Activated T-helper 17 cell treated with anti-CD3 and anti-CD28 coated beads, Interleukin-2, amount 50 U/mL, for 72 hours (primary cell): ENCODE results near the gene TTC24. TPM values are rescaled to one million over a fixed set of nuclear protein-coding genes. Genes with fewer than 3 reads are reported as not detected.
"Not testable (repeated sequence)": the region's sequence is repeated elsewhere in the genome, so short reads cannot be mapped to it uniquely, and the experiment has no call there.

ENCODE experiments used
- ATAC-seq: fragments of 150-1000 bp; cut with Tn5 transposase; replicated peaks from 2 replicates; pipeline ENCODE4 v1.10.0; 2021; ENCODE audit warnings: mild to moderate bottlenecking, moderate library complexity
- H3K27ac Mint-ChIP-seq: one replicate; pipeline ENCODE4 v1.8.0; 2022; ENCODE audit warnings: mixed read lengths
- H3K27me3 Mint-ChIP-seq: one replicate; pipeline ENCODE4 v1.8.0; 2022; ENCODE audit warnings: mixed read lengths
- H3K36me3 Mint-ChIP-seq: one replicate; pipeline ENCODE4 v1.8.0; 2022; ENCODE audit warnings: low read depth, mild to moderate bottlenecking, mixed read lengths
- H3K4me1 Mint-ChIP-seq: one replicate; pipeline ENCODE4 v1.8.0; 2022; ENCODE audit warnings: mixed read lengths
- H3K4me3 Mint-ChIP-seq: one replicate; pipeline ENCODE4 v1.8.0; 2022; ENCODE audit warnings: mild to moderate bottlenecking, mixed read lengths
- H3K9me3 Mint-ChIP-seq: one replicate; pipeline ENCODE4 v1.8.0; 2022; ENCODE audit warnings: mixed read lengths
- total RNA-seq, 2 donors: library from RNA; stranded (reverse); gene quantifications; one replicate each; pipeline ENCODE4 v1.2.3, GENCODE V29; 2022

TTC24 gene
- total RNA-seq, 2 donors from 2014 or later: 0.79 TPM; not detected in 1

DNA sequence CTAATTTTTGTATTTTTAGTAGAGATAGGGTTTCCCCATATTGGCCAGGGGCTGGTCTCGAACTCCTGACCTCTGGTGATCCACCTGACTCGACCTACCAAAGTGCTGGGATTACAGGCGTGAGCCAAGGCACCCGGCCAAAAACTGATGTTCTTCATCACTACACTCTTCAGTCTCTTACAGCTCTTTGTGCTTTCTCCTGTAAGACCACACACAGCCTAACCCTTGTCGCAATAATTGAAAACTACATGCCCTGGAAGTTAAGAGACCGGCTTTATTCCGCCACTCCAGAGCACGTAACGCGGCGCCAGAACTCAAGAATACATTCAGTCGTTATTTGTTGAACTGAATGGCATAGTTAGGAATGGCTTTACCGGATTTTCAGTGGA lies 21.2 kb downstream of the TTC24 start:
- Mint-ChIP-seq H3K27me3 (no peaks in the 10 kb centered on the region), H3K4me3 (peak overlapping the region; percentile 88), H3K36me3 (peaks cover 59% of the 10 kb centered on the region), H3K27ac (peak overlapping the region; percentile 90), H3K9me3 (no peaks in the 10 kb centered on the region), H3K4me1 (peaks cover 8% of the 10 kb centered on the region)
- peak; percentile 9 for ATAC-seq

- peak within 1 kb of the TSS; percentile 90 for H3K27ac Mint-ChIP-seq
- no peaks in the 10 kb centered on the region for H3K9me3 Mint-ChIP-seq
- no peaks in the 10 kb centered on the region for H3K27me3 Mint-ChIP-seq
- H3K36me3 Mint-ChIP-seq: peaks cover 53% of the 10 kb centered on the region
- H3K4me3 Mint-ChIP-seq: peak within 1 kb of the TSS; percentile 88
- peak; percentile 87 for ATAC-seq
- peaks cover 8% of the 10 kb centered on the region for H3K4me1 Mint-ChIP-seq
Measured at GRCh38 chr1:156601122-156601830, 21.8 kb downstream of the TTC24 start, which contains the start of gene GPATCH4. TSS of gene GPATCH4 (minus strand) at chr1:156601479.

- ATAC-seq: peak; percentile 2
- H3K27me3 Mint-ChIP-seq: no peaks in the 10 kb centered on the region
- H3K4me1 Mint-ChIP-seq: peaks cover 8% of the 10 kb centered on the region
- no peaks in the 10 kb centered on the region for H3K9me3 Mint-ChIP-seq
- peak overlapping the region; percentile 88 for H3K4me3 Mint-ChIP-seq
- peaks cover 47% of the 10 kb centered on the region for H3K36me3 Mint-ChIP-seq
- H3K27ac Mint-ChIP-seq: peak overlapping the region; percentile 90
Measured at GRCh38 chr1:156601892-156602291, 22.4 kb downstream of the TTC24 start.

DNA sequence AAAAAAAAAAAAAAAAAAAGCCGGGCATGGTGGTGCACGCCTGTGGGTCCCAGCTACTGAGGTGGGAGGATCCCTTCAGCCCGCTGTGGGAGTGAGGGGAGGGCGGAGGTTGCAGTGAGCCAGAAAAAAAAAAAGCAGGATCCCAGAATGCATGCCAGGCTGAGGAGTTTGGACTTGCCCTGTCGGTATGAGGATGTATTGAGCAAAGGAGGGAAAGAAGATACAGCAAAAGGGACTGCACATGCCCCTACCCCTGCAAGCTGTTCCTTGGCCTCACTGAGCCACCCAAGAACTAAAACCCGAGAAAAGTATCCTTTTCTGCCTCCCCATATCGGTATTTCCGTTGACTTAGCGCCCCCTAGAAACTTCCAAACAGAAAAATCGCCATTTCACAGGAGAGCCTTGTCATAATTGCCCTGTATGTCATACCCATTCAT lies 23.1 kb downstream of the TTC24 start:
- Mint-ChIP-seq H3K4me1 (peaks cover 8% of the 10 kb centered on the region), H3K9me3 (no peaks in the 10 kb centered on the region), H3K4me3 (peak overlapping the region; percentile 88), H3K36me3 (peaks cover 40% of the 10 kb centered on the region), H3K27me3 (no peaks in the 10 kb centered on the region), H3K27ac (peak overlapping the region; percentile 90)
- ATAC-seq: no peak

DNA sequence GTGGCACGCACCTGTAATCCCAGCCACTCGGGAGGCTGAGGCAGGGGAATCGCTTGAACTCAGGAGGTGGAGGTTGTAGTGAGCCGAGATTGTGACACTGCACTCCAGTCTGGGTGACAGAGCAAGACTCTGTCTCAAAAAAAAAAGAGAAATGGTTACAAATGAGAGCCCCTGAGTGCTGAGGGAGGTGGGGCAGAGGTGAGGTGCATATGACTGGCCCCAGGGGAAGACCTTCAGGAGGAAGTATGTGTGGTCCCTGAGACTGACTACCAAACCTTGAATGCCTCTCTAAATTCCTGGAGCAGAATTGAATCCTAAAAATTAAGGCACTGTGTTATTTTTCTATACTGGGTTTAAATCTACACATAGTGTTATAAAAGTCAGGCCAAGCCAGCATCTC lies 27.8 kb downstream of the TTC24 start:
- not testable (repeated sequence) for ATAC-seq, H3K4me1 Mint-ChIP-seq, H3K4me3 Mint-ChIP-seq, H3K27me3 Mint-ChIP-seq, H3K9me3 Mint-ChIP-seq, H3K36me3 Mint-ChIP-seq, H3K27ac Mint-ChIP-seq

- H3K27me3 Mint-ChIP-seq: peaks cover 7% of the 10 kb centered on the region
- H3K9me3 Mint-ChIP-seq: no peaks in the 10 kb centered on the region
- no peak overlapping the region for H3K4me3 Mint-ChIP-seq
- no peak overlapping the region for H3K27ac Mint-ChIP-seq
- ATAC-seq: peak; percentile 98
- H3K36me3 Mint-ChIP-seq: no peaks in the 10 kb centered on the region
- H3K4me1 Mint-ChIP-seq: no peaks in the 10 kb centered on the region
Measured at GRCh38 chr1:156608036-156608674, 28.6 kb downstream of the TTC24 start.

GRCh38 chr1:156608981-156609380 lies 29.5 kb downstream of the TTC24 start:
- H3K4me3 Mint-ChIP-seq: no peak overlapping the region
- no peaks in the 10 kb centered on the region for H3K9me3 Mint-ChIP-seq
- H3K4me1 Mint-ChIP-seq: no peaks in the 10 kb centered on the region
- peak; percentile 74 for ATAC-seq
- H3K27me3 Mint-ChIP-seq: peaks cover 7% of the 10 kb centered on the region
- no peaks in the 10 kb centered on the region for H3K36me3 Mint-ChIP-seq
- no peak overlapping the region for H3K27ac Mint-ChIP-seq

DNA sequence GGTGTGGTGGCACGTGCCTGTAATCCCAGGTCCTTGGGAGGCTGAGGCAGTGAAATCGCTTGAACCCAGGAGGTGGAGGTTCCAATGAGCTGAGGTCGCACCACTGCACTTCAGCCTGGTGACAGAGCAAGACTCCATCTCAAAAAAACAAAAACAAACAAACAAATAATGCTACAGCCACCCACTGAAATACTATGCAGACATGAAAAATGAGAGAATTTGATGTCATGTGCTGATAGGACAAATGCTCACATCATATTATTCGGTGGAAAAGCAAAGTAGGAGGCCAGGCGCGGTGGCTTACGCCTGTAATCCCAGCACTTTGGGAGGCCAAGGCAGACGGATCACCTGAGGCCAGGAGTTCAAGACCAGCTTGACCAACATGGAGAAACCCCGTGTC lies 30.5 kb downstream of the TTC24 start:
- H3K4me3 Mint-ChIP-seq, H3K9me3 Mint-ChIP-seq, H3K27me3 Mint-ChIP-seq, H3K27ac Mint-ChIP-seq, H3K4me1 Mint-ChIP-seq, H3K36me3 Mint-ChIP-seq, ATAC-seq: not testable (repeated sequence)

DNA sequence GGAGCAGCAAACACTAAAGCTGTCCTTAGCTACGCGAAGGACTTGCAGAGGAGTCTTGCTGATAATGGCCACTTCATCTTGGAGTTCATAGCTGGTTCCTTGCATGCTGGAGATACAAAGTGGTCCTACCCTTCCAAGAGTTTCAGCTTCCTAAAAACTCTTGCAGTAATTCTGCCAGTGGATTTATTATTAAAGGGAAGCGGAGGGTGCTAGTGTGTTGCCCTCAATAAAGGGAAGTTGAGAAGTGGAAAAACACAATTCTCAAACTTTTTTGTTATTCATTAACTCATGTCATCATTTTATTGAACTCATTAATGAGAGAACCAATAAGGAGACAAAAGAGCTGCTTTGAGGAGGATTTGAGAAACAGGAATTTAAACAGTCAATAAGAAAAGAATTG lies 33.1 kb downstream of the TTC24 start:
- H3K27ac Mint-ChIP-seq: no peak overlapping the region
- no peak overlapping the region for H3K4me3 Mint-ChIP-seq
- no peaks in the 10 kb centered on the region for H3K9me3 Mint-ChIP-seq
- H3K27me3 Mint-ChIP-seq: peaks cover 20% of the 10 kb centered on the region
- no peaks in the 10 kb centered on the region for H3K4me1 Mint-ChIP-seq
- H3K36me3 Mint-ChIP-seq: no peaks in the 10 kb centered on the region
- ATAC-seq: no peak

- Mint-ChIP-seq H3K36me3 (no peaks in the 10 kb centered on the region), H3K27ac (no peak overlapping the region), H3K4me1 (no peaks in the 10 kb centered on the region), H3K27me3 (peaks cover 40% of the 10 kb centered on the region), H3K9me3 (no peaks in the 10 kb centered on the region), H3K4me3 (no peak overlapping the region)
- ATAC-seq: no peak
Measured at GRCh38 chr1:156615946-156616345, 36.4 kb downstream of the TTC24 start.

- H3K4me1 Mint-ChIP-seq: no peaks in the 10 kb centered on the region
- H3K27ac Mint-ChIP-seq: no peak overlapping the region
- no peaks in the 10 kb centered on the region for H3K9me3 Mint-ChIP-seq
- H3K4me3 Mint-ChIP-seq: no peak overlapping the region
- no peaks in the 10 kb centered on the region for H3K36me3 Mint-ChIP-seq
- H3K27me3 Mint-ChIP-seq: peaks cover 39% of the 10 kb centered on the region
- no peak for ATAC-seq
Measured at GRCh38 chr1:156616463-156616862, 36.9 kb downstream of the TTC24 start.

DNA sequence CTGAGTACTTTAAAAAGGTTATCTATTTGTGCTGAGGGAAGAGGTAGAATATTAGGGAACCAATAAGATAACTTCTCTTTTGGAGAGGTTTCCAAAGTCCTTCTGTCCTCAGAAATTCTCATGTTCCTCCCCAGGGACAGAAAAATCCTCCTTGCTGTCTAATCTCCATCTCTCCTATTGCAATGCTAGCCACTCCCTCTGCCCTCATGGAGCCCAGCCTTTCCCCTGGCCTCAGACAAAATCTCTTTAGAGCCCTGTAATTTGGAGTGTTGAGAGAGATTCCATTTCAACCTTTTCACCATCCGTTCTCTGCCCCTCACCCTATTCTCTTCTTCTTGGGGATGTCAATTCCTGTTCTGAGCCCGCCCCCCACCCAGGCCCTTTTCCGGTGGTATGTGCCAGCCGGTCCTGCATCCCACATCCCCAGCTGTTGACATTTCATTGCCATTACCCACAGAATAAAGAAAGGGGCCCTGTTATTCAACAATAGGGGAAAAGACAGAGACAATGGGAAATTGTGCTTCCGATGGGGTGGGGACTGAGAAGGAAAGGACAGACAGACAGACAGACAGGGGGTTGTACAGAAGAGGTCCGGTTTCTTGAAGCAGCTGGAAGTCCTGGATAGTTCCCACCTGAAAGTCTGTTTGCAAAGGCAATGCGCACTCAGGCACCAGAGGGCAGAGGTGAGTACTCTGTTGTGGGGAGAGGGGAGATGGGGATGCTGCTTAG lies 39.5 kb downstream of the TTC24 start, which contains the start of gene HAPLN2:
Gene HAPLN2, plus strand, starts transcription at position 563 of the 729 bp plus-strand sequence. CDS start 4,076 bp downstream, outside the sequence.
- Mint-ChIP-seq H3K9me3 (no peaks in the 10 kb centered on the region), H3K4me1 (no peaks in the 10 kb centered on the region), H3K4me3 (no peak within 1 kb of the TSS), H3K27ac (no peak within 1 kb of the TSS), H3K27me3 (peaks cover 50% of the 10 kb centered on the region), H3K36me3 (no peaks in the 10 kb centered on the region)
- ATAC-seq: no peak

- Mint-ChIP-seq H3K9me3 (no peaks in the 10 kb centered on the region), H3K27me3 (peaks cover 50% of the 10 kb centered on the region)
Measured at GRCh38 chr1:156619582-156619955, 40.0 kb downstream of the TTC24 start.

DNA sequence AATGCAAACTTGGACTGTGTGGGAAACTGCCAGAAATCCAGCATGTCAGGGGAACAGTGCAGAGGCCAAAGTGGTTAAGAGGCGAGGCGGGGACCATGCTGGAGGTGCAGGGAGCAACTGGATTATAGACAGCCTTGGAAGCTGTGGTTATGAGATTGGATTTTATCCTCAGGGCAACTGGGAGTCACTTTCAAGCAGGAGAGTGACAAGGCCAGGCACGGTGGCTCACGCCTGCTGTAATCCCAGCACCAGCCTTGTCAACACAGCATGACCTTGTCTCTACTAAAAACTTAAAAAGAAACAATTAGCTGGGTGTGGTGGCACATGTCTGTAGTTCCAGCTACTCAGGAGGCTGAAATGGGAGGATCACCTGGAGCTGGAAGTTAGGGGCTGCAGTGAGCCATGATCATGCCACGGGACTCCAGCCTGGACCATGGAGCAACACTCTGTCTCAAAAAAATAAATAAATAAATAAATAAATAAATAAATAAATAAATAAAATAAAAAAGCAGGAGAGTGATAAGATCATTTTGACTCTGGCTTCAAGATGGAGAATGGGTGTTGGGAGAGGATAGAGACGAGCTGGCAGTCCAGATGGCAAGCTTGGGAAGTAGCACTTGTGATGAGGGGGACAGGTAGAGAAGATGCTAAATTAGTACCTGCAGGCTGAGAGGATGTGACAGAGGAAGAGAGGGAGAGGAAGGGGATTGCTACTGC lies 43.2 kb downstream of the TTC24 start:
- Mint-ChIP-seq H3K4me3 (no peak overlapping the region), H3K9me3 (no peaks in the 10 kb centered on the region), H3K27me3 (peaks cover 47% of the 10 kb centered on the region), H3K4me1 (peaks cover 6% of the 10 kb centered on the region), H3K27ac (no peak overlapping the region), H3K36me3 (no peaks in the 10 kb centered on the region)
- no peak for ATAC-seq

More at GRCh38 chr1:156619582-156619955, 40.0 kb downstream of the TTC24 start:
- no peaks in the 10 kb centered on the region for H3K4me1 Mint-ChIP-seq
- no peak overlapping the region for H3K27ac Mint-ChIP-seq
- no peak overlapping the region for H3K4me3 Mint-ChIP-seq
- no peaks in the 10 kb centered on the region for H3K36me3 Mint-ChIP-seq
- ATAC-seq: no peak
